Ascending aorta (tissue), 2 donors: ENCODE results near the gene KDM1B. TPM values are rescaled to one million over a fixed set of nuclear protein-coding genes. Genes with fewer than 3 reads are reported as not detected.

Source experiments
- DNase-seq, 2 donors: peaks; one replicate each; pipeline ENCODE4 v3.0.0-alpha.2; 2019; ENCODE audit warnings: low spot score in 2 of 2
- H3K27ac ChIP-seq, 2 donors: fragments of 200-600 bp; sonication (generic); one replicate each; pipeline ENCODE4 v1.5.1; 2016 to 2017; ENCODE audit warnings: mild to moderate bottlenecking in 1 of 2
- H3K27me3 ChIP-seq: fragments of 200-600 bp; sonication (generic); one replicate; pipeline ENCODE4 v1.5.1; 2017
- H3K36me3 ChIP-seq, 2 donors: fragments of 200-600 bp; sonication (generic); one replicate each; pipeline ENCODE4 v1.5.1; 2016
- H3K4me1 ChIP-seq, 2 donors: fragments of 200-600 bp; sonication (generic); one replicate each; pipeline ENCODE4 v1.5.1; 2016 to 2017; ENCODE audit warnings: mild to moderate bottlenecking in 1 of 2
- H3K4me3 ChIP-seq, 2 donors: fragments of 200-600 bp; sonication (generic); one replicate each; pipeline ENCODE4 v1.5.1; 2016 to 2017; ENCODE audit warnings: mild to moderate bottlenecking in 1 of 2
- H3K9me3 ChIP-seq, 2 donors: fragments of 200-600 bp; sonication (generic); one replicate each; pipeline ENCODE4 v1.5.1; 2016
- intact Hi-C: fragments of 100-400 bp; cut with DNase I; formaldehyde crosslinking; loops from one replicate; pipeline ENCODE4 v1.15.1; 2023
- total RNA-seq: library from RNA; depleted of rRNA; stranded (reverse); fragments of >200 nt; gene quantifications from one replicate; pipeline ENCODE4 v1.1.0, GENCODE V29; 2016
- TF ChIP-seq, protein P1 (sequence below), 3 experiments: fragments of 200-600 bp in 2 of 3; fragments of 450-650 bp in 1 of 3; sonication (generic) in 2 of 3; IDR thresholded peaks; one replicate each; pipeline ENCODE4 v1.5.1; 2016 to 2019; ENCODE audit warnings: antibody characterized with exemption in 3 of 3, mild to moderate bottlenecking in 1 of 3, moderate library complexity in 1 of 3

The KDM1B gene
- total RNA-seq, 1 donor from 2014 or later: 4.9 TPM

- DNase-seq: no peak
- Histone ChIP-seq H3K4me1 (no peaks in the 10 kb centered on the region), H3K27me3 (no peaks in the 10 kb centered on the region), H3K27ac (no peak overlapping the region), H3K4me3 (no peak overlapping the region), H3K36me3 (no peaks in the 10 kb centered on the region), H3K9me3 (no peaks in the 10 kb centered on the region)
- TF ChIP-seq, protein P1, sequence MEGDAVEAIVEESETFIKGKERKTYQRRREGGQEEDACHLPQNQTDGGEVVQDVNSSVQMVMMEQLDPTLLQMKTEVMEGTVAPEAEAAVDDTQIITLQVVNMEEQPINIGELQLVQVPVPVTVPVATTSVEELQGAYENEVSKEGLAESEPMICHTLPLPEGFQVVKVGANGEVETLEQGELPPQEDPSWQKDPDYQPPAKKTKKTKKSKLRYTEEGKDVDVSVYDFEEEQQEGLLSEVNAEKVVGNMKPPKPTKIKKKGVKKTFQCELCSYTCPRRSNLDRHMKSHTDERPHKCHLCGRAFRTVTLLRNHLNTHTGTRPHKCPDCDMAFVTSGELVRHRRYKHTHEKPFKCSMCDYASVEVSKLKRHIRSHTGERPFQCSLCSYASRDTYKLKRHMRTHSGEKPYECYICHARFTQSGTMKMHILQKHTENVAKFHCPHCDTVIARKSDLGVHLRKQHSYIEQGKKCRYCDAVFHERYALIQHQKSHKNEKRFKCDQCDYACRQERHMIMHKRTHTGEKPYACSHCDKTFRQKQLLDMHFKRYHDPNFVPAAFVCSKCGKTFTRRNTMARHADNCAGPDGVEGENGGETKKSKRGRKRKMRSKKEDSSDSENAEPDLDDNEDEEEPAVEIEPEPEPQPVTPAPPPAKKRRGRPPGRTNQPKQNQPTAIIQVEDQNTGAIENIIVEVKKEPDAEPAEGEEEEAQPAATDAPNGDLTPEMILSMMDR (IDR thresholded peaks at IDR 0.05): no peak
- intact Hi-C loops: no loop called here
Measured at GRCh38 chr6:18270216-18270615, 115.0 kb downstream of the KDM1B start.

Other genes with a start within 250 kb of the KDM1B start
- 28.9 TPM for gene KIF13A, start 167.8 kb upstream of the KDM1B start, total RNA-seq
- 0.32 TPM for gene NHLRC1, start 32.7 kb upstream of the KDM1B start, total RNA-seq
- gene TPMT, start 345 bp upstream of the KDM1B start, total RNA-seq: 1.6 TPM
- 51.2 TPM for gene DEK, start 109.1 kb downstream of the KDM1B start, total RNA-seq
- gene RNF144B, start 231.9 kb downstream of the KDM1B start, total RNA-seq: 52.3 TPM